ENCODE data around the gene TMIE.

- TF ChIP-seq CTCF (IDR thresholded peaks at IDR 0.05) (no peak), POLR2A (IDR thresholded peaks at IDR 0.05) (no peak)
Measured at GRCh38 chr3:46724424-46724823, 23.2 kb downstream of the TMIE start.
